ENCODE data around the gene ASB7.

GRCh38 chr15:100615801-100616200 is 13.4 kb downstream of the ASB7 start:
- TF ChIP-seq CTCF (optimal IDR thresholded peaks at IDR 0.05 in 1 of 3, IDR thresholded peaks at IDR 0.05 in 1 of 3, conservative IDR thresholded peaks at IDR 0.05 in 1 of 3; ENCODE audit: extremely low read depth in 1 of 3, insufficient read depth in 2 of 3, low read length in 3 of 3): no peak
- no peak for TF ChIP-seq EZH2 (IDR thresholded peaks at IDR 0.05; ENCODE audit: low read length)

Data from keratinocyte (primary cell).